Amniotic stem cell (primary cell): Measurements from ENCODE around the gene PCDHGA11.
"Not testable (repeated sequence)": the region's sequence is repeated elsewhere in the genome, so short reads cannot be mapped to it uniquely, and the experiment has no call there.

Experiments
- DNase-seq: peaks from one replicate; lab custom pipeline; 2025; lab: John Stamatoyannopoulos, UW

PCDHGA11 gene

DNA sequence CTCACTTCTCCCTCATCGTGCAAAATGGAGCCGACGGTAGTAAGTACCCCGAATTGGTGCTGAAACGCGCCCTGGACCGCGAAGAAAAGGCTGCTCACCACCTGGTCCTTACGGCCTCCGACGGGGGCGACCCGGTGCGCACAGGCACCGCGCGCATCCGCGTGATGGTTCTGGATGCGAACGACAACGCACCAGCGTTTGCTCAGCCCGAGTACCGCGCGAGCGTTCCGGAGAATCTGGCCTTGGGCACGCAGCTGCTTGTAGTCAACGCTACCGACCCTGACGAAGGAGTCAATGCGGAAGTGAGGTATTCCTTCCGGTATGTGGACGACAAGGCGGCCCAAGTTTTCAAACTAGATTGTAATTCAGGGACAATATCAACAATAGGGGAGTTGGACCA, 10.4 kb downstream of the PCDHGA11 start:
- DNase-seq = no peak

DNA sequence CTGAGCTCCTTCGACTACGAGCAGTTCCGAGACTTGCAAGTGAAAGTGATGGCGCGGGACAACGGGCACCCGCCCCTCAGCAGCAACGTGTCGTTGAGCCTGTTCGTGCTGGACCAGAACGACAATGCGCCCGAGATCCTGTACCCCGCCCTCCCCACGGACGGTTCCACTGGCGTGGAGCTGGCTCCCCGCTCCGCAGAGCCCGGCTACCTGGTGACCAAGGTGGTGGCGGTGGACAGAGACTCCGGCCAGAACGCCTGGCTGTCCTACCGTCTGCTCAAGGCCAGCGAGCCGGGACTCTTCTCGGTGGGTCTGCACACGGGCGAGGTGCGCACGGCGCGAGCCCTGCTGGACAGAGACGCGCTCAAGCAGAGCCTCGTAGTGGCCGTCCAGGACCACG, 11.5 kb downstream of the PCDHGA11 start:
- DNase-seq = not testable (repeated sequence)

DNA sequence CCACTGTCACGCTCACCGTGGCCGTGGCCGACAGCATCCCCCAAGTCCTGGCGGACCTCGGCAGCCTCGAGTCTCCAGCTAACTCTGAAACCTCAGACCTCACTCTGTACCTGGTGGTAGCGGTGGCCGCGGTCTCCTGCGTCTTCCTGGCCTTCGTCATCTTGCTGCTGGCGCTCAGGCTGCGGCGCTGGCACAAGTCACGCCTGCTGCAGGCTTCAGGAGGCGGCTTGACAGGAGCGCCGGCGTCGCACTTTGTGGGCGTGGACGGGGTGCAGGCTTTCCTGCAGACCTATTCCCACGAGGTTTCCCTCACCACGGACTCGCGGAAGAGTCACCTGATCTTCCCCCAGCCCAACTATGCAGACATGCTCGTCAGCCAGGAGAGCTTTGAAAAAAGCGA, 11.9 kb downstream of the PCDHGA11 start:
- DNase-seq = not testable (repeated sequence)

DNA sequence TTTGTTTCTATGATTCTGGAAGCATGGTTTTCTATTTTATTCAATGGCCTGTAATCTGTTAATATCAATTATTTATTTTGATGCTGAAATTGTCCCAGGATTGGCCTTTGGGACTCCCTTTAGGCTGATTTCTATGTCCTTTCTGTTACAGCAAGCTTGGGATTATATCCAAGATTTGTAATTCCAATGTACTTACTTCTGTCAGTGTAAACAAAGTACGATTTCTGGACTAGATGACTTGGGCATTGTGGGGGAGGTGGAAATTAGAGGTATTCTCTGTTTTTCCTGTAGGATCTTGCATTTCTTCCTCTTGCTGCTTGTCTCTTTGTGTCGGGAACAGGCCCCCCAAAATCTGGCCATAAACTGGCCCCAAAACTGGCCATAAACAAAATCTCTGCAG, 13.2 kb downstream of the PCDHGA11 start:
- DNase-seq = no peak

DNA sequence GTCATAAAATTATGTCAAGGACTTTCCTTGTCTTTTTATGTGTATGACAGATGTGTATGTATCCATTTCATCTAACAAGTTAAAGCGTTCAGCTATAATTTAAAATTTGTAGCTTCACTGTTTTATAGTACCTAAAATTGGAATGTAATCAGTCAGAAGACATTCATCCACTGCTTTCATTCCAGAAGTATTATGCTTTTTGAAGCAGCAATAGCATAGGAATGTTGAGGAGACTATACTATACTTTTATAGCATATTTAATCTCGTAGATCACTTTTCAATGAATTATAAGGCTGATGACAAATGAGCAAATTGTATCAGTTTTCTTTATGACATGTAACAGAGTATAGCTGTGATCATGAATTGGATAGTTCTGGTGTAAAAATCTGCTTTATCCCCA, 16.4 kb downstream of the PCDHGA11 start:
- DNase-seq = no peak

DNA sequence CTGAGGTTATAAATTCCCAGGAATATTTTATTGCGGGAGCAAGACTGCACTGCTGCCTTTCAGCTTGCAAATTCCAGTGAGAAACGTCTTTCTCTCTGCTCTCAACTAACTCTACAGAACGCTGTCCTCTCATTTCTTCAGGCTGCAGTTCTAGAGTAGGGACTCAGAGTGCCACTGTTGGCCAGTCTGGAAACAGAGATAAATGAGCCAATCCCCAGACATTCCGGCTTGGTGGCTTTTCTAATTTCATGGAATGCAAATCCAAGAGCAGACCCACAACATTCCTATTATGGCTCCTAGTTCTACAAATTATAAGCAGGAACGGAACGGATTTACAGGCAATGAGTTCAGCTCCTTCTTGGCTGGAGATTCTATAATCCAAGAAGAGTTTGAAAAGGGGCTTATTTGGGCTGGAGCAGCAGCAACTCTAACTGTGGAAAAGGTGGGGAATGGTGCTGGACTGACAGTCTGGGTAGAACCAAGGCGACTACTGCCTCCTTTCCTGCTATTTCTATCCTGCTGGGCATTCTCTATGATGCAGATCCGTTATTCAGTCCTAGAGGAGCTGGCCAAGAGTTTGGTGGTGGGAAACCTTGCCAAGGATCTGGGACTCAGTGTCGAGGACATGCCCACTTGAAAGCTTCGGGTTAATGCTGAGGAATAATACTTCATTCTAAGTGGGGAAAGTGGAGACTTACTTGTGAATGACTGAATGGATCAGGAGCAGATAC, 18.7 kb downstream of the PCDHGA11 start:
- DNase-seq = no peak

DNA sequence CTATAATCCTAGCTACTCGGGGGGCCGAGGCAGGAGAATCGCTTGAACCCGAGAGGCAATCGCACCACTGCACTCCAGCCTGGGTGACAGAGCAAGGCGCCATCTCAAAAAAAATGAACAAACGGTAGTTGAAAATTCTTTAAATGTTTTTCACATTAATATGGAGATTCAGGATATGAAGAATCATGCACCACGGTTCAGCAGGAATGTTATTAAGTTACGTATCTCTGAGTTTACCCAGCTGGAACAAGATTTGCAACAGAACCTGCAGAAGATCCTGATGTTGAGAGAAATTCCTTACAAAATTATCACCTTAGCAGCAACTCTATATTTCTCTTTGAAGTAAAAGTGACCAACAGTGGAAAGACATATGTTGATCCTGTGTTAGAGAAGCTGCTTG, 19.5 kb downstream of the PCDHGA11 start:
- no peak for DNase-seq

DNA sequence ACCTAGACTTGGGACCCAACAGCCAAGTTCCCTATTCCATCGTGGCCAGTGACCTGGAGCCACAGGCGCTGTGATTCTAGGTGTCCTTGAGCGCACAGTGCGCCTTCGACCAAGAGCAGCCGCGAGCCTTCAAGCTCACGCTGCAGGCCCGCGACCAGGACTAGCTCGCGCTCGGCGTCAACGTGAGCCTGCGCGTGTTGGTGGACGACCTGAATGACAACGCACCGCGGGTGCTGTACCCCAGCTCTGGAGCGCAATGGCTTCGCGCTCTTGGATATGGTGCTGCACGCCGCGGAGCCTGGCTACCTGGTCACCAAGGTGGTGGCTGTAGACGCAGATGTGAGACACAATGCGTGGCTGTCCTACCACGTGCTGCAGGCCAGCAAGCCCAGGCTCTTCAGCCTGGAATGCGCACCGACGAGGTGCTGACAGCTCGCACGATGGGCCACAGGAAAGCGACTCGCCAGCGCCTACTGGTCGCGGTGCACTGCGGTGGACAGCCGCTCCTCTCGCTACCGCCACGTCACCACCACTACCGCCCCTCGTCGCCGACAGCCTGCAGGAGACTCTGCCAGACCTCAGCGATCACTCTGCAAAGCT, 20.8 kb downstream of the PCDHGA11 start:
- DNase-seq = no peak

DNA sequence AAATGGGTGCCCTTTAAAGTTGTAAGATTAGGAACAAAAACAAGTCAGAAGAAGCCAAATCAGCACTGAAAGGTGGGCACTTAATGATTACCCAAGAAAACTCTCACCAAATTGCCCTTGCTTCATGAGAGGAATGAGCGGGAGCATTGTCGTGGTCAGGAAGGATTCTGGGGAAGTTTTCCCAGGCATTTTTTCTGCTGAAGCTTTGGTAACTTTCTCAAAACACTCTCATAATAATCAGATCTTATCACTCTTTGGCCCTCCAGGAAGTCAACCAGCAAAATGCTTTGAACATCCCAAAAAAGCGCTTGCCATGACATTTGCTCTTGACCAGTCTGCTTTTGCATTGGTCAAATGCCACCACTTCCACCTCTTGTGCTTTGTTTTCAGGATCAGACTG, 44.5 kb downstream of the PCDHGA11 start:
- no peak for DNase-seq
